NT2/D1 (cell line): ENCODE measurements around the gene USP44.

Experiments used
- DNase-seq: peaks from one replicate; pipeline ENCODE4 v3.0.0-alpha.2; 2011; ENCODE audit warnings: low read depth, low spot score
- H3K27me3 ChIP-seq: 2 replicates; pipeline ENCODE4 v1.6.0; 2011; ENCODE audit warnings: mild to moderate bottlenecking; ENCODE audit not compliant: insufficient read length, insufficient read depth
- H3K36me3 ChIP-seq: 2 replicates; pipeline ENCODE4 v1.6.1; 2011; ENCODE audit warnings: mild to moderate bottlenecking, low read length, mixed read lengths; ENCODE audit not compliant: insufficient read depth, insufficient read length
- H3K4me1 ChIP-seq: 2 replicates; pipeline ENCODE4 v1.5.1; 2011; ENCODE audit not compliant: insufficient read depth, insufficient read length
- H3K4me3 ChIP-seq: 2 replicates; pipeline ENCODE4 v1.5.1; 2011; ENCODE audit warnings: low read depth; ENCODE audit not compliant: insufficient read length
- H3K9ac ChIP-seq: 2 replicates; pipeline ENCODE4 v1.6.0; 2011; ENCODE audit warnings: low read depth; ENCODE audit not compliant: insufficient read length
- H3K9me3 ChIP-seq: 2 replicates; pipeline ENCODE4 v1.5.1; 2011; ENCODE audit warnings: mild to moderate bottlenecking, low read length; ENCODE audit not compliant: insufficient read depth
- SUZ12 ChIP-seq: IDR thresholded peaks from 2 replicates; pipeline ENCODE4 v1.6.1; 2011; ENCODE audit not compliant: insufficient read length, insufficient read depth; ENCODE audit errors: extremely low read depth
- YY1 ChIP-seq: IDR thresholded peaks from 2 replicates; pipeline ENCODE4 v1.6.1; 2011; ENCODE audit not compliant: insufficient read length, insufficient read depth
- ZNF274 ChIP-seq: IDR thresholded peaks from 2 replicates; pipeline ENCODE4 v1.6.1; 2011; ENCODE audit warnings: mild to moderate bottlenecking, low read depth, low read length

The USP44 gene

GRCh38 chr12:95518944-95519343 is 32.3 kb downstream of the USP44 start:
- peaks cover 54% of the 10 kb centered on the region for H3K36me3 ChIP-seq
- H3K9ac ChIP-seq = no peak overlapping the region
- TF ChIP-seq YY1 = no peak
- no peak for TF ChIP-seq SUZ12
- no peak for TF ChIP-seq ZNF274
- peaks cover 2% of the 10 kb centered on the region for H3K4me1 ChIP-seq
- DNase-seq = no peak
- no peaks in the 10 kb centered on the region for H3K9me3 ChIP-seq
- H3K27me3 ChIP-seq = no peaks in the 10 kb centered on the region
- no peak overlapping the region for H3K4me3 ChIP-seq

- Histone ChIP-seq H3K36me3 (peaks cover 64% of the 10 kb centered on the region), H3K4me3 (no peak overlapping the region), H3K27me3 (no peaks in the 10 kb centered on the region), H3K9ac (no peak overlapping the region), H3K9me3 (no peaks in the 10 kb centered on the region), H3K4me1 (no peaks in the 10 kb centered on the region)
- TF ChIP-seq YY1 = no peak
- TF ChIP-seq SUZ12 = no peak
- TF ChIP-seq ZNF274 = no peak
- DNase-seq = no peak
These were observed 34.0 kb downstream of the USP44 start for GRCh38 chr12:95517246-95517645.

- no peak for DNase-seq
- no peaks in the 10 kb centered on the region for H3K4me1 ChIP-seq
- no peak for TF ChIP-seq ZNF274
- no peak for TF ChIP-seq YY1
- no peak for TF ChIP-seq SUZ12
- H3K9ac ChIP-seq = no peak overlapping the region
- H3K4me3 ChIP-seq = no peak overlapping the region
- no peaks in the 10 kb centered on the region for H3K27me3 ChIP-seq
- peaks cover 64% of the 10 kb centered on the region for H3K36me3 ChIP-seq
- no peaks in the 10 kb centered on the region for H3K9me3 ChIP-seq
These were observed 34.5 kb downstream of the USP44 start for GRCh38 chr12:95516757-95517156.

GRCh38 chr12:95515197-95515596 is 36.1 kb downstream of the USP44 start:
- no peak for DNase-seq
- Histone ChIP-seq H3K4me1 (no peaks in the 10 kb centered on the region), H3K27me3 (no peaks in the 10 kb centered on the region), H3K36me3 (peaks cover 61% of the 10 kb centered on the region), H3K4me3 (no peak overlapping the region), H3K9ac (no peak overlapping the region), H3K9me3 (no peaks in the 10 kb centered on the region)
- no peak for TF ChIP-seq YY1
- no peak for TF ChIP-seq SUZ12
- TF ChIP-seq ZNF274 = no peak

GRCh38 chr12:95513599-95513998 is 37.7 kb downstream of the USP44 start:
- Histone ChIP-seq H3K36me3 (peaks cover 76% of the 10 kb centered on the region), H3K9me3 (no peaks in the 10 kb centered on the region)
- TF ChIP-seq ZNF274 = no peak
- TF ChIP-seq SUZ12 = no peak
- TF ChIP-seq YY1 = no peak

GRCh38 chr12:95511977-95512376 is 39.3 kb downstream of the USP44 start:
- no peaks in the 10 kb centered on the region for H3K4me1 ChIP-seq
- H3K9me3 ChIP-seq = no peaks in the 10 kb centered on the region
- TF ChIP-seq YY1 (no peak), SUZ12 (no peak), ZNF274 (no peak)
- no peaks in the 10 kb centered on the region for H3K27me3 ChIP-seq
- no peak overlapping the region for H3K9ac ChIP-seq
- no peak for DNase-seq
- H3K4me3 ChIP-seq = no peak overlapping the region
- peaks cover 82% of the 10 kb centered on the region for H3K36me3 ChIP-seq

More at GRCh38 chr12:95513599-95513998, 37.7 kb downstream of the USP44 start:
- no peak for DNase-seq
- Histone ChIP-seq H3K4me3 (no peak overlapping the region), H3K9ac (no peak overlapping the region), H3K4me1 (no peaks in the 10 kb centered on the region), H3K27me3 (no peaks in the 10 kb centered on the region)

- Histone ChIP-seq H3K9ac (no peak overlapping the region), H3K36me3 (peaks cover 89% of the 10 kb centered on the region), H3K4me3 (no peak overlapping the region), H3K27me3 (no peaks in the 10 kb centered on the region), H3K9me3 (no peaks in the 10 kb centered on the region), H3K4me1 (no peaks in the 10 kb centered on the region)
- TF ChIP-seq SUZ12 (no peak), ZNF274 (no peak), YY1 (no peak)
- DNase-seq = no peak
These were observed 42.0 kb downstream of the USP44 start for GRCh38 chr12:95509300-95509699.
